Endodermal cell (in vitro differentiated cells): ENCODE measurements around the gene COLEC12. TPM values are rescaled to one million over a fixed set of nuclear protein-coding genes. Genes with fewer than 3 reads are reported as not detected.

Experiments
- DNase-seq: peaks from one replicate; pipeline ENCODE4 v3.0.0-alpha.2; 2017
- H3K27ac ChIP-seq: 2 replicates; pipeline ENCODE4 v1.5.1; 2013; ENCODE audit warnings: mild to moderate bottlenecking, low read depth, low read length, moderate library complexity
- H3K27me3 ChIP-seq: 2 replicates; pipeline ENCODE4 v1.6.1; 2013; ENCODE audit warnings: mild to moderate bottlenecking, low read length, moderate library complexity; ENCODE audit not compliant: insufficient read depth, control insufficient read depth, poor library complexity, severe bottlenecking
- H3K36me3 ChIP-seq: 2 replicates; pipeline ENCODE4 v1.7.0; 2013; ENCODE audit warnings: mild to moderate bottlenecking, low read length, moderate library complexity; ENCODE audit not compliant: control insufficient read depth, insufficient read depth
- H3K4me1 ChIP-seq: one replicate; pipeline ENCODE4 v1.7.0; 2013; ENCODE audit warnings: low read length; ENCODE audit not compliant: control insufficient read depth, insufficient read depth
- H3K4me3 ChIP-seq: 2 replicates; pipeline ENCODE4 v1.5.1; 2013; ENCODE audit warnings: mild to moderate bottlenecking, low read length, moderate library complexity
- H3K9ac ChIP-seq: 2 replicates; pipeline ENCODE4 v1.6.1; 2013; ENCODE audit warnings: mild to moderate bottlenecking, low read length, moderate library complexity; ENCODE audit not compliant: poor library complexity, severe bottlenecking; ENCODE audit errors: extremely low read depth
- H3K9me3 ChIP-seq: 2 replicates; pipeline ENCODE4 v1.6.1; 2013; ENCODE audit warnings: mild to moderate bottlenecking, low read length, moderate library complexity; ENCODE audit not compliant: control insufficient read depth
- H3K27ac Mint-ChIP-seq: 2 replicates; pipeline ENCODE4 v1.8.0; 2020; ENCODE audit warnings: mixed read lengths
- H3K27me3 Mint-ChIP-seq: 2 replicates; pipeline ENCODE4 v1.8.0; 2021; ENCODE audit warnings: mild to moderate bottlenecking, mixed read lengths; ENCODE audit not compliant: insufficient read depth
- H3K36me3 Mint-ChIP-seq: 2 replicates; pipeline ENCODE4 v1.8.0; 2020; ENCODE audit warnings: low read depth, mixed read lengths
- H3K4me1 Mint-ChIP-seq: 2 replicates; pipeline ENCODE4 v1.8.0; 2020; ENCODE audit warnings: mixed read lengths
- H3K4me3 Mint-ChIP-seq: 2 replicates; pipeline ENCODE4 v1.8.0; 2020; ENCODE audit warnings: mild to moderate bottlenecking, moderate library complexity, mixed read lengths
- H3K9me3 Mint-ChIP-seq: 2 replicates; pipeline ENCODE4 v1.8.0; 2020; ENCODE audit warnings: mild to moderate bottlenecking, mixed read lengths
- WGBS, 2 experiments: methylation state at CpG; one replicate each; pipeline versions ENCODE4 v1.1.5 to v1.1.7; 2013; ENCODE audit warnings: missing lambda C conversion rate in 2 of 2, mixed read lengths in 1 of 2; ENCODE audit not compliant: insufficient coverage in 1 of 2, insufficient read length in 1 of 2; 5-methylcytosine and 5-hydroxymethylcytosine counted together
- total RNA-seq, 2 donors: library from RNA; stranded (reverse); fragmentation: NEBNext Ultra II Directional in 1 of 2; extraction: Animal tissue kit (Norgen Biotek cat#: 25700) in 1 of 2; gene quantifications; 2 replicates in 1 of 2; 3 replicates in 1 of 2; pipeline ENCODE4 v1.2.1, GENCODE V29; 2021
- TF ChIP-seq, protein P1 (sequence below): fragments of 200-600 bp; sonication (generic); conservative IDR thresholded peaks from 2 replicates; pipeline ENCODE4 v1.5.0; 2021; ENCODE audit warnings: antibody characterized with exemption, mild to moderate bottlenecking

The COLEC12 gene
- total RNA-seq, 2 donors from 2014 or later = 123 TPM

GRCh38 chr18:515156-515815 is 14.8 kb upstream of the COLEC12 start:
- Mint-ChIP-seq H3K27ac (peak overlapping the region; percentile 83), H3K4me3 (no peak overlapping the region), H3K36me3 (peaks cover 10% of the 10 kb centered on the region), H3K27me3 (peaks cover 3% of the 10 kb centered on the region), H3K4me1 (peaks cover 19% of the 10 kb centered on the region), H3K9me3 (peaks cover 64% of the 10 kb centered on the region)
- Histone ChIP-seq H3K27ac (no peak overlapping the region), H3K27me3 (no peaks in the 10 kb centered on the region), H3K36me3 (no peaks in the 10 kb centered on the region), H3K4me3 (no peak overlapping the region), H3K9ac (peak overlapping the region; percentile 12), H3K9me3 (peaks cover 20% of the 10 kb centered on the region), H3K4me1 (peaks cover 8% of the 10 kb centered on the region)
- TF ChIP-seq, protein P1, sequence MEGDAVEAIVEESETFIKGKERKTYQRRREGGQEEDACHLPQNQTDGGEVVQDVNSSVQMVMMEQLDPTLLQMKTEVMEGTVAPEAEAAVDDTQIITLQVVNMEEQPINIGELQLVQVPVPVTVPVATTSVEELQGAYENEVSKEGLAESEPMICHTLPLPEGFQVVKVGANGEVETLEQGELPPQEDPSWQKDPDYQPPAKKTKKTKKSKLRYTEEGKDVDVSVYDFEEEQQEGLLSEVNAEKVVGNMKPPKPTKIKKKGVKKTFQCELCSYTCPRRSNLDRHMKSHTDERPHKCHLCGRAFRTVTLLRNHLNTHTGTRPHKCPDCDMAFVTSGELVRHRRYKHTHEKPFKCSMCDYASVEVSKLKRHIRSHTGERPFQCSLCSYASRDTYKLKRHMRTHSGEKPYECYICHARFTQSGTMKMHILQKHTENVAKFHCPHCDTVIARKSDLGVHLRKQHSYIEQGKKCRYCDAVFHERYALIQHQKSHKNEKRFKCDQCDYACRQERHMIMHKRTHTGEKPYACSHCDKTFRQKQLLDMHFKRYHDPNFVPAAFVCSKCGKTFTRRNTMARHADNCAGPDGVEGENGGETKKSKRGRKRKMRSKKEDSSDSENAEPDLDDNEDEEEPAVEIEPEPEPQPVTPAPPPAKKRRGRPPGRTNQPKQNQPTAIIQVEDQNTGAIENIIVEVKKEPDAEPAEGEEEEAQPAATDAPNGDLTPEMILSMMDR = peak; percentile 44
- 94 to 97% methylated on average over 32 to 39 of the region's 44 CpGs for WGBS, 2 experiments
- peak; percentile 36 for DNase-seq

- WGBS, 2 experiments = 91 to 93% methylated on average over 24 to 36 of the region's 36 CpGs
- H3K36me3 ChIP-seq = no peaks in the 10 kb centered on the region
- no peak overlapping the region for H3K9ac ChIP-seq
- H3K27me3 Mint-ChIP-seq = peaks cover 3% of the 10 kb centered on the region
- H3K27ac ChIP-seq = no peak overlapping the region
- H3K4me1 ChIP-seq = peaks cover 5% of the 10 kb centered on the region
- TF ChIP-seq, protein P1 = no peak
- peaks cover 19% of the 10 kb centered on the region for H3K9me3 ChIP-seq
- peaks cover 19% of the 10 kb centered on the region for H3K4me1 Mint-ChIP-seq
- no peak overlapping the region for H3K4me3 ChIP-seq
- H3K27ac Mint-ChIP-seq = no peak overlapping the region
- H3K9me3 Mint-ChIP-seq = peaks cover 55% of the 10 kb centered on the region
- H3K4me3 Mint-ChIP-seq = no peak overlapping the region
- no peaks in the 10 kb centered on the region for H3K27me3 ChIP-seq
- peaks cover 10% of the 10 kb centered on the region for H3K36me3 Mint-ChIP-seq
- DNase-seq = peak; percentile 20
Observed at GRCh38 chr18:513826-514530, 13.5 kb upstream of the COLEC12 start.

DNA sequence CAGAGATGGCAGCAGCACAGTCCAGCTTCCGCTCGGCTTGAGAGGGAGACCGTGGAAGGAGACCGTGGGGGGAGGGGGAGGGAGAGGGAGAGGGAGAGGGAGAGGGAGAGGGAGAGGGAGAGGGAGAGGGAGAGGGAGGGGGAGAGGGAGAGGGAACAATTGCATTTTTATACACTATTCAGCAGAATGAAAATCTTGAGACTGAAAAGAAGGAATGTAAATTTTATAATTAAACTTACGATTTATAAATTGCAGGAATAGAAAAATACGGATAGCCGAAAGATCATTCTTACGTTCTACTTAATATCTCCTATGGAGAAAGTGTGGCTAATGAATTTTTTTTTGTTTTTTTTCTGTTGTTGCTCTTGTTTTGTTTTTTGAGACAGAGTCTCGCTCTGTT is 12.5 kb upstream of the COLEC12 start:
- Mint-ChIP-seq H3K9me3 (peaks cover 45% of the 10 kb centered on the region), H3K36me3 (peaks cover 10% of the 10 kb centered on the region), H3K4me3 (no peak overlapping the region), H3K27me3 (peaks cover 3% of the 10 kb centered on the region), H3K27ac (no peak overlapping the region), H3K4me1 (peaks cover 10% of the 10 kb centered on the region)
- TF ChIP-seq, protein P1 = no peak
- WGBS, 2 experiments = 97 to 100% methylated on average over 5 to 7 of the region's 9 CpGs
- no peaks in the 10 kb centered on the region for H3K36me3 ChIP-seq
- no peaks in the 10 kb centered on the region for H3K27me3 ChIP-seq
- no peak overlapping the region for H3K27ac ChIP-seq
- no peak overlapping the region for H3K4me3 ChIP-seq
- H3K9me3 ChIP-seq = peaks cover 19% of the 10 kb centered on the region
- H3K4me1 ChIP-seq = peaks cover 4% of the 10 kb centered on the region
- H3K9ac ChIP-seq = no peak overlapping the region
- no peak for DNase-seq
